Activated CD4-positive, alpha-beta memory T cell treated with anti-CD3 and anti-CD28 coated beads for 36 hours (primary cell): Measurements from ENCODE around the gene ARID5A. TPM values are rescaled to one million over a fixed set of nuclear protein-coding genes. Genes with fewer than 3 reads are reported as not detected.

Experiments used
- CTCF ChIA-PET: fragments of 350-600 bp; sonication (Branson Sonifier 250); formaldehyde crosslinking; loops from one replicate; lab custom pipeline; 2021; ENCODE audit warnings: antibody characterized with exemption, inconsistent platforms; lab: Charles Lee
- POLR2A ChIA-PET: fragments of 350-600 bp; sonication (Branson Sonifier 250); formaldehyde crosslinking; loops from one replicate; lab custom pipeline; 2021; ENCODE audit warnings: antibody characterized with exemption; lab: Charles Lee
- DNase-seq: peaks from one replicate; pipeline ENCODE4 v3.0.0-alpha.2; 2020
- H3K27ac Mint-ChIP-seq: one replicate; pipeline ENCODE4 v1.8.0; 2021; ENCODE audit warnings: mixed read lengths
- H3K27me3 Mint-ChIP-seq: one replicate; pipeline ENCODE4 v1.8.0; 2021; ENCODE audit warnings: mixed read lengths
- H3K36me3 Mint-ChIP-seq: one replicate; pipeline ENCODE4 v1.8.0; 2021; ENCODE audit warnings: mixed read lengths
- H3K4me1 Mint-ChIP-seq: one replicate; pipeline ENCODE4 v1.8.0; 2021; ENCODE audit warnings: low read depth, mixed read lengths
- H3K4me3 Mint-ChIP-seq: one replicate; pipeline ENCODE4 v1.8.0; 2021; ENCODE audit warnings: mild to moderate bottlenecking, mixed read lengths
- H3K9me3 Mint-ChIP-seq: one replicate; pipeline ENCODE4 v1.8.0; 2021; ENCODE audit warnings: mixed read lengths
- intact Hi-C: fragments of 100-400 bp; cut with micrococcal nuclease; formaldehyde crosslinking; loops from one replicate; pipeline ENCODE4 v1.15.1; 2023
- total RNA-seq, 2 experiments: library from RNA; stranded (reverse); gene quantifications; one replicate each; pipeline ENCODE4 v1.2.3, GENCODE V29; 2021

The ARID5A gene
- total RNA-seq, 2 experiments from 2014 or later: 260 to 266 TPM

DNA sequence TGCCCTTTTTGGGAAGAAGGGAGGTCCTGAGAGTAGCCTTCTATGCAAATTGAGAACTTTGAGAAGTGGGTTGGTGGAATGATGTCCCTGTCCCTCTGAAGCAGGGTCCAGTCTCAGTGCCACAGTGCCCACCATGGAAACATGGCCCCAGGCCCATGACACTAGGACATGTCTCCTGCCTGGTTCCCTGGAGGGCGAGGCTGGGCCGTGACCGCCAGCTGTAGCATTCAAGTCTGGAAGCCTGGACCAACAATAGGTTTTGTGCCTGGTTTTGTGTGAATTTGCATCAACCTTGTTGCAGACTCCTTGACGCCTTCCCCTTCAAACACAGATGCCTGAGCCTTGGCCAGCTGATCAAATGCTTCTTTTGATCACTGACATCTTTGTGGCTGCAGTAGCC is 27.5 kb downstream of the ARID5A start:
- POLR2A ChIA-PET: no interaction called here
- CTCF ChIA-PET: interaction anchor here (3.1 kb wide), 1 partner anchor 10 kb away, joined by 14 read pairs; no protein-coding TSS in a partner anchor
- H3K27ac Mint-ChIP-seq: no peak overlapping the region
- intact Hi-C loops: no loop called here
- no peaks in the 10 kb centered on the region for H3K36me3 Mint-ChIP-seq
- H3K9me3 Mint-ChIP-seq: no peaks in the 10 kb centered on the region
- H3K4me1 Mint-ChIP-seq: no peaks in the 10 kb centered on the region
- H3K4me3 Mint-ChIP-seq: no peak overlapping the region
- H3K27me3 Mint-ChIP-seq: no peaks in the 10 kb centered on the region
- no peak for DNase-seq

GRCh38 chr2:96564563-96564962 is 28.0 kb downstream of the ARID5A start:
- H3K36me3 Mint-ChIP-seq: no peaks in the 10 kb centered on the region
- intact Hi-C loops: no loop called here
- DNase-seq: no peak
- no peaks in the 10 kb centered on the region for H3K27me3 Mint-ChIP-seq
- H3K4me3 Mint-ChIP-seq: no peak overlapping the region
- no peak overlapping the region for H3K27ac Mint-ChIP-seq
- ChIA-PET POLR2A (no interaction called here), CTCF (interaction anchor here (3.1 kb wide), 1 partner anchor 10 kb away, joined by 14 read pairs; no protein-coding TSS in a partner anchor)
- no peaks in the 10 kb centered on the region for H3K4me1 Mint-ChIP-seq
- no peaks in the 10 kb centered on the region for H3K9me3 Mint-ChIP-seq

GRCh38 chr2:96565111-96565510 is 28.6 kb downstream of the ARID5A start:
- DNase-seq: no peak
- ChIA-PET CTCF (interaction anchor here (3.1 kb wide), 1 partner anchor 11 kb away, joined by 14 read pairs; no protein-coding TSS in a partner anchor), POLR2A (no interaction called here)
- H3K36me3 Mint-ChIP-seq: no peaks in the 10 kb centered on the region
- intact Hi-C loops: no loop called here
- no peaks in the 10 kb centered on the region for H3K4me1 Mint-ChIP-seq
- no peaks in the 10 kb centered on the region for H3K27me3 Mint-ChIP-seq
- no peaks in the 10 kb centered on the region for H3K9me3 Mint-ChIP-seq
- no peak overlapping the region for H3K27ac Mint-ChIP-seq
- H3K4me3 Mint-ChIP-seq: no peak overlapping the region

GRCh38 chr2:96568094-96568493 is 31.5 kb downstream of the ARID5A start:
- CTCF ChIA-PET: no interaction called here
- POLR2A ChIA-PET: no interaction called here
- Mint-ChIP-seq H3K27ac (no peak overlapping the region), H3K4me3 (no peak overlapping the region), H3K27me3 (no peaks in the 10 kb centered on the region), H3K4me1 (no peaks in the 10 kb centered on the region), H3K9me3 (no peaks in the 10 kb centered on the region), H3K36me3 (no peaks in the 10 kb centered on the region)
- DNase-seq: no peak
- intact Hi-C loops: no loop called here

- no peak overlapping the region for H3K27ac Mint-ChIP-seq
- POLR2A ChIA-PET: no interaction called here
- CTCF ChIA-PET: no interaction called here
- H3K27me3 Mint-ChIP-seq: no peaks in the 10 kb centered on the region
- H3K4me3 Mint-ChIP-seq: no peak overlapping the region
- no peaks in the 10 kb centered on the region for H3K9me3 Mint-ChIP-seq
- intact Hi-C loops: no loop called here
- no peaks in the 10 kb centered on the region for H3K36me3 Mint-ChIP-seq
- no peak for DNase-seq
- no peaks in the 10 kb centered on the region for H3K4me1 Mint-ChIP-seq
Observed at GRCh38 chr2:96574364-96574763, 37.8 kb downstream of the ARID5A start.

GRCh38 chr2:96575785-96576456 is 39.4 kb downstream of the ARID5A start:
- CTCF ChIA-PET: interaction anchor here (1.0 kb wide), 1 partner anchor 185 kb away, joined by 3 read pairs; no protein-coding TSS in a partner anchor
- Mint-ChIP-seq H3K36me3 (no peaks in the 10 kb centered on the region), H3K27me3 (no peaks in the 10 kb centered on the region), H3K4me1 (no peaks in the 10 kb centered on the region), H3K4me3 (no peak overlapping the region), H3K9me3 (no peaks in the 10 kb centered on the region), H3K27ac (no peak overlapping the region)
- intact Hi-C loops: no loop called here
- POLR2A ChIA-PET: no interaction called here
- no peak for DNase-seq

- intact Hi-C loops: no loop called here
- Mint-ChIP-seq H3K4me3 (no peak overlapping the region), H3K4me1 (no peaks in the 10 kb centered on the region), H3K9me3 (no peaks in the 10 kb centered on the region), H3K27me3 (no peaks in the 10 kb centered on the region), H3K27ac (no peak overlapping the region), H3K36me3 (no peaks in the 10 kb centered on the region)
- DNase-seq: no peak
- CTCF ChIA-PET: no interaction called here
- POLR2A ChIA-PET: no interaction called here
Observed at GRCh38 chr2:96577501-96577900, 40.9 kb downstream of the ARID5A start.

- Mint-ChIP-seq H3K9me3 (no peaks in the 10 kb centered on the region), H3K27ac (no peak overlapping the region), H3K36me3 (no peaks in the 10 kb centered on the region), H3K4me1 (no peaks in the 10 kb centered on the region), H3K27me3 (no peaks in the 10 kb centered on the region), H3K4me3 (no peak overlapping the region)
- no peak for DNase-seq
- intact Hi-C loops: no loop called here
- ChIA-PET CTCF (interaction anchor here (1.1 to 1.2 kb wide), 2 partner anchors 25 to 222 kb away, joined by 3 read pairs; no protein-coding TSS in a partner anchor), POLR2A (no interaction called here)
Observed at GRCh38 chr2:96578731-96579130, 42.2 kb downstream of the ARID5A start.

- H3K36me3 Mint-ChIP-seq: no peaks in the 10 kb centered on the region
- H3K4me3 Mint-ChIP-seq: no peak overlapping the region
- H3K9me3 Mint-ChIP-seq: no peaks in the 10 kb centered on the region
- no peaks in the 10 kb centered on the region for H3K4me1 Mint-ChIP-seq
- no peaks in the 10 kb centered on the region for H3K27me3 Mint-ChIP-seq
- intact Hi-C loops: no loop called here
- ChIA-PET CTCF (interaction anchor here (1.1 to 1.2 kb wide), 2 partner anchors 25 to 221 kb away, joined by 3 read pairs; no protein-coding TSS in a partner anchor), POLR2A (no interaction called here)
- DNase-seq: no peak
- no peak overlapping the region for H3K27ac Mint-ChIP-seq
Observed at GRCh38 chr2:96579422-96579821, 42.9 kb downstream of the ARID5A start.

DNA sequence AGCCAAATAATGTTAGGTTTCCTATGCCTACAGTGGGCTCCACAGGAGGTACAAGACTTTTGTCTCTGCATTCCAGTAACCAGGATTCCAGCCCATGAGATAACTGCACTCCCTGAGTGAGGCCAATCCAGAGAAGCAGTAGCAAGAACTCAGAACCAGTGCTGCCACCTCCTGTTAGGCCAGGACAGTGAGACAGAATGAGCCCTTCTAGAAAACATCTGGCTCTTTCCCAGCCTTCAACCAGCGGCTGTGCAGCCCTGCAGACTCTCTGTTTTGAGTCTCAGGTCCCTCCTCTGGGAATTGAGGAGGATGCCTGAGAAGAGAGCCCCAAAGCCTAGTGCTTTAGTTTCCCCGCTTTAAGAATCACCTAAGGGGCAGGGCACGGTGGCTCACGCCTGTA is 44.2 kb downstream of the ARID5A start:
- intact Hi-C loops: no loop called here
- Mint-ChIP-seq H3K27ac (no peak overlapping the region), H3K4me1 (no peaks in the 10 kb centered on the region), H3K36me3 (no peaks in the 10 kb centered on the region), H3K4me3 (no peak overlapping the region), H3K27me3 (no peaks in the 10 kb centered on the region), H3K9me3 (no peaks in the 10 kb centered on the region)
- peak; percentile 42 for DNase-seq
- POLR2A ChIA-PET: no interaction called here
- CTCF ChIA-PET: no interaction called here

DNA sequence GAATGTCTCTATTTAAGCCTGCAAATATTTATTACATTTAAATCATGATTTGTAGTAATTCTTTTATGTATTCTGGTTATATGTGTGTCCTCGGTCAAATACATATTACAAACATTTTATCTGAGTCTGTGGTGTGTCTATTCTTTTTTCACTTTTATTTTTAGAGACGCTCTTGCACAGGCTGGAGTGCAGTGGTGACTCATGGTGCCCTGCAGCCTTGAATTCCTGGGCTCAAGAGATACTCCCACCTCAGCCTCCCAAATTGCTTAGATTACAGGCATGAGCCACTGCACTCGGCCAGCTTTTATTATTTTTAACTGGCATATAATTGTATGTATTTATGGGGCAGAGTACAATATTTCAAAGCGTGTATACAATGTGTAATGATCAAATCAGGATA is 47.5 kb downstream of the ARID5A start:
- H3K9me3 Mint-ChIP-seq: no peaks in the 10 kb centered on the region
- no peak overlapping the region for H3K27ac Mint-ChIP-seq
- POLR2A ChIA-PET: no interaction called here
- H3K4me1 Mint-ChIP-seq: peaks cover 8% of the 10 kb centered on the region
- peaks cover 9% of the 10 kb centered on the region for H3K36me3 Mint-ChIP-seq
- no peak overlapping the region for H3K4me3 Mint-ChIP-seq
- intact Hi-C loops: no loop called here
- no peaks in the 10 kb centered on the region for H3K27me3 Mint-ChIP-seq
- CTCF ChIA-PET: interaction anchor here (1.1 kb wide), 1 partner anchor 10 kb away, joined by 4 read pairs; no protein-coding TSS in a partner anchor
- DNase-seq: no peak

DNA sequence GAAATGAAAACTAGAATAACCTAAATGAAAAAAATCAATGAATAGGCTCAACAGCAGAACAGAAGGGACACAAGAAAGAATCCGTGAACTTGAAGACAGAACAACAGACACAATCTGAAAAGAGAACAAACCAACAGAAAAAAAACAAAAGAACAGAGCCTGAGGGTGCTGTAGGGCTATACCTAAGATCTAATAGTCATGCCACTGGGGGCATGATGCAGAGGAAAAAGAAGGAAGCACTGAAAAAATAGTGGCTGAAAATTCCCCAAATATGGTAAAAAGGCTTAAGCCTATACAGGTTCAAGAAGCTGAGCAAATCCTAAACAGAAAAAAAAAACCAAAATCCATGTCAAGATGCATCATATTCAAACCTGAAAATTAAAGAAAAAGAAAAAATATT is 51.3 kb downstream of the ARID5A start:
- no peak overlapping the region for H3K27ac Mint-ChIP-seq
- H3K36me3 Mint-ChIP-seq: peaks cover 19% of the 10 kb centered on the region
- no peaks in the 10 kb centered on the region for H3K9me3 Mint-ChIP-seq
- no peak for DNase-seq
- no peaks in the 10 kb centered on the region for H3K27me3 Mint-ChIP-seq
- ChIA-PET CTCF (no interaction called here), POLR2A (no interaction called here)
- H3K4me3 Mint-ChIP-seq: no peak overlapping the region
- intact Hi-C loops: no loop called here
- peaks cover 17% of the 10 kb centered on the region for H3K4me1 Mint-ChIP-seq

DNA sequence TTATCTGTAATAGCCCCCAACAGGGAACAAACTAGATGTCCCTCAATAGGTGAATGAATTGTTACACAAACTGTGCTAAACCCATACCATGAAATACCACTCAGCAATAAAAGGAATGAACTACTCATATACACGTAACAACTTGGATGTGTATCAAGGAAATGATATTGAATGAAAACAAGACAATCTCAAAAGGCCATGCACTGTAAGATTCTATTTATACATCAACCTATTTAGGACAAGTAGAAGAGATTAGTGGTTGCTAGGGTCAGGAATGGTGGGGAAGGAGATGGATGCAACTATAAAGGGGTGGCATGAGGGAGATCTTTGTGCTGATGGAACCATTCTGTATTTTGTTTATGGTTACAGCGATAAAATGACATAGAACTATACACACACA is 54.5 kb downstream of the ARID5A start:
- no peaks in the 10 kb centered on the region for H3K27me3 Mint-ChIP-seq
- H3K36me3 Mint-ChIP-seq: peaks cover 47% of the 10 kb centered on the region
- ChIA-PET POLR2A (no interaction called here), CTCF (no interaction called here)
- no peak for DNase-seq
- no peak overlapping the region for H3K4me3 Mint-ChIP-seq
- no peak overlapping the region for H3K27ac Mint-ChIP-seq
- peaks cover 46% of the 10 kb centered on the region for H3K4me1 Mint-ChIP-seq
- intact Hi-C loops: loop anchor here (5.0 kb wide), 1 partner anchor 46 kb away; the partner anchor contains the start of gene KANSL3
- no peaks in the 10 kb centered on the region for H3K9me3 Mint-ChIP-seq
